Amniotic stem cell (primary cell): ENCODE measurements around the gene PLLP.

Experiments used
- DNase-seq: peaks from one replicate; lab custom pipeline; 2025; lab: John Stamatoyannopoulos, UW

Gene PLLP

DNA sequence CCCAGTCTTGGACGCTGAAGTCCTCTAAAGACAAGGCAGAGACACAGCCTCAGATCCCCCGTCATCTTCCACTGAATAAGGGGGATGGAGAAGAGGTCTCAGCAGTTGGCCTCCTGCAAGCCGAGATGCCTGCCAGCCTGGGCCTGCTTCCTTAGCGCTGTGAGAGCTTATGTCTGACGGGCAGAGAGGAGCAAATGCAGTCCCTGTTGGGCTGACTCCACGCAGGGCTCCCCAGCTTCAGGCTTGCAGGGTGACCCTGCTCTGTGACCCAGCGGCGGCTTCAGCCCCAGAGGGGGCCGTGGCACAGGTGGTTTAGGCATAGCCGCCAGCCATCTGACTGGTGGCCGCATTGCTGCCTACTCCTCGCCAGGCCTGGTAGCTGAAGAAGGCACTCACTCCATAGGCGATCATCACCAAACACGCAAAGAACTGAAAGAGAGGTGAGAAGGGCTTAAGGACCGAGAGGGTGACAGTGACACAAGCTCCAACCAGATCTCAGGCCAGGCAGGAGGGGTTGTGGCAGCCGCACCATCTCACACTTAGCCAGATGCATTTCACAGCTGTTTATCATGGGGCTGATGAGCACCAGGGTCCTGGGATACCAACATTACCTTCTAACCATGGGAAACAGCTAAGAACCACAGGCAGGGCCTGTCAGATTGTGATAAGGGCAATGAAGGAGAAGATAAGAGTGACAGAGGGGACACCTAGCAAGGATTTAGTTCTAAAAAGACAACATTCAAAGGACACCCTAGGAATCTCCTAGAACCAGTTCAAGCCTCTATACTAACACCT, 27.7 kb downstream of the PLLP start:
- DNase-seq = no peak

DNA sequence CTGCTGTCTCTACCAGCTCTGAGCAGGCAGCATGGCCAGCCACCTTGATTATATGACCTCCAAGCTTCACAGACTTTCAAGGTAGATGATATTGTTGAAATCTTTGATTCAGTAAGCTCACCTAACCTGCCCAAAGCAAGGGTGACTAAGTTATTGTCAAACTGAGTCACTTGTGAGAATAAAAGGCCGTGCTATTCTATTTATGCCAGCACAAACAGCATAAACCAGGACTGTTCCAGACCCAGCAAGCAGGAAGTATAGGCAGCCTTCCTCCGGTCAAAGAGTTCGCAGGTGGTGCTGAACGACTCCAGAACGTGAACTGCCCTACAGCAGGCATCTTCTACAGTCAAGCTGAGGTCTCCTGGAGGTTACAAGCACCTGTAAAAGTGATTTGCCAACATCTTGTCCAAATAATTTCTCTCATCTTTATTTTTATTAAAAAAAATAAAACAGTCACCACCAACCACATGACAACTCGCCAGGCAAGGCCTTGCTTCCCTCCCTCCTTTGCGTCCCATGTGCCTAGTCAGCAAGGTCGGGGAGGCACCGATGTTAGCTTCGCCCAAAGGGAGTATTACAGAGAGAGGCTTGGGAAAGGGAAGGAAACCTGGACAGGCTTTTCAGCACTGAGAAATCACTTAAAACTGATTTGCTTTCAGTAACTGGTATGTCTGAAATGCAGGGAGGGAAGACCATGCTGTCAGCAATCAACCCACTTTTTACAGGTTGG, 28.6 kb downstream of the PLLP start:
- no peak for DNase-seq

DNA sequence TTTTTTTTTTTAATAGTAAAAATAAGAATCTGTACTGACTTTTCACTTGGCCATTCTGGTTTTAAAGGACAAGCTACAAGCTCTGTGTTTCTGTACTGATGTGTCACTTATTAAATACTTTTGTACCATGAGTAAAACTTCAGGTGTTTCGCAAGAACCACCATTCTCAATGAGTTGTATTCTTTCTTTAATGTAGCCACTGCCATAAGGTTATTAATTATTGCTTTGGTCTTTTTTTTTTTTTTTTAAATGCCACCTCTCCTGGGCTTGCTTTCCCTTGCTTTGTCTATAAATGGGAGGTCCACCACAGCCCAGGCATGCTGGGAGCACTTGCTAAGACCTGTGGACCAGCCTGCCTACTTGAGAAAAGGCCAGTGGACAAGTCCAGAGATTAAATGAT, 31.0 kb downstream of the PLLP start:
- DNase-seq = no peak

DNA sequence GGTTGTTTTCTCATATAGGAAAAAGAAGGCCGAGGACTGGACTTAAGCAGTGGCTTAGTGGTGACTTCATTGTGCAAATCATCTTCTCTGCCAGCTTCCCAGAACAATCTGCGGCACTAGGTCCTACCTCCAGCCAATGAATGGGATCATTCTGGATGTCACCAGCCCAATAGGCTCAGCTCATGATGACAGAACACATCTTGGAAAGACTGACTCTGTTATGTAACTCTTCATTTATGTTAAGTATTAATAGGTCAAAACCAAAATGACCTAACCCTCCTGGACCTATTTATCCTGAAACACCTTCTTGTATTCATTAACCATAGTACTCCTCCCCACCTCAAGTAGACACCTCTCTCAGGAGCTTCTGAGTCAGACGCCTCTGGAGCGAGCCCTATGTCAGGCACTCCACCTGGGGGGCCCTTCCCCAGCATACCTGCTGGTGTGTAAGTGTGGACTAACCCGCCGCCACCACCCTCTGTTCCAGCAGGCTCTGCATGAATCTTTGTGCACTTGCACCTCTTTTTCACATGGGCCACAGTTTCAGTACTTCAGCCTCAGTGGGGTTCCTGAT, 32.2 kb downstream of the PLLP start:
- no peak for DNase-seq

- no peak for DNase-seq
These were observed 33.1 kb downstream of the PLLP start for GRCh38 chr16:57251352-57251751.

- DNase-seq = no peak
These were observed 38.9 kb downstream of the PLLP start for GRCh38 chr16:57245472-57246113.

- DNase-seq = peak; percentile 95
These were observed 39.6 kb downstream of the PLLP start, which contains the start of gene ARL2BP for GRCh38 chr16:57244767-57245471. TSS of gene ARL2BP (plus strand) at chr16:57245259. CDS start at chr16:57245368, 109 bp downstream.

GRCh38 chr16:57244463-57244766, 40.1 kb downstream of the PLLP start:
- DNase-seq = no peak

- DNase-seq = no peak
These were observed 41.8 kb downstream of the PLLP start for GRCh38 chr16:57242650-57243049.

DNA sequence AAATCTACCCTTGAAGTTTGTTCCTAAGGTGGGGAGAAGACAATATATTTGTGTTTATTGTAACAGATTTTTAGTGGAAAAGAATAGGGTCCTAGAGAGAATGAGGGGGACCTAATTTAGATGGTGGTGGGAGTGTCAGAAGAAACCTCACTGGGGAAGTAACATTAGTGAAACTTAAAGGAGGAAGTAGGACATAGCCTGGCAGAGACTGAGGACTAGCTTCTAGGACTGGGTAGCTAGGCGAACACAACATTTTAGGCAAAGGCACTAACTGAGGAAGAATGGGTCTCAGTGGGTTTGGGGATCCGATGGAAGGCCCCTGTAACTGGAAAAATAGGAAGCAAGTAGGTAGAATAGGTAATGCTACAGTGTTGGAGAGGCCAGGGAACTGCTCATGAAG, 43.6 kb downstream of the PLLP start:
- DNase-seq = no peak

- DNase-seq = no peak
These were observed 45.4 kb downstream of the PLLP start for GRCh38 chr16:57239107-57239506.

DNA sequence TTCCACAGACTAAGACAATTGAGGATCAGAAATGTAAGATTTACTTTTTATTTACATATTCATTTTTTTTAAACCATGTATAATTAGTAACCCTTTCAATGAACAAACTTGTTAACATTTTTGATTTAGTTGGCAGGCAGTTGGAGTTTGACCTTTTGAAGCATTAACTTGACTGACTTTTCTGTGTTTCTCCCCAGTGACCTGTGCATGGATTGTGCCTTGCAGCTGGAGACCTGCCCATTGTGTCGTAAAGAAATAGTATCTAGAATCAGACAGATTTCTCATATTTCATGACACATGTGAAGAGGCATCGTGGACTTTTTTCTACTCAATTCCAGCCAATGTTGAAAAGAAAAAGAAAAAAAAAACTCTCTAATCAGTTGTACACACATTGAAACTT, 45.8 kb downstream of the PLLP start:
- no peak for DNase-seq

DNA sequence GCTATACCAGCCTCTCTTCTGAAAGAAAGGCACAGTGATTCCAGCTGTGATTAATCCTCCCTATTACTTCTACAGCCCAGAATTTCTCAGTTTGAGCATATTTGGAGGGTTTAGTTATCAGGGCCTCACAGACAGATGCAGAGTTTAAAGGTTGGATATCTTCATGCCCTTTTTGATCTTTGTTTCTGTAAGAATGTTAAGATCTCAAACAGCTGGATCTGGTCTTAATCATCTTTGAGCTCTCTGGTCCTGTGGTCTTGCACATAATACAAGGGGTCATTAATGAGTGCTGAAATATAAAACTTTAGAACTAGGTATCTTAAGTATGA, 48.5 kb downstream of the PLLP start:
- no peak for DNase-seq

DNA sequence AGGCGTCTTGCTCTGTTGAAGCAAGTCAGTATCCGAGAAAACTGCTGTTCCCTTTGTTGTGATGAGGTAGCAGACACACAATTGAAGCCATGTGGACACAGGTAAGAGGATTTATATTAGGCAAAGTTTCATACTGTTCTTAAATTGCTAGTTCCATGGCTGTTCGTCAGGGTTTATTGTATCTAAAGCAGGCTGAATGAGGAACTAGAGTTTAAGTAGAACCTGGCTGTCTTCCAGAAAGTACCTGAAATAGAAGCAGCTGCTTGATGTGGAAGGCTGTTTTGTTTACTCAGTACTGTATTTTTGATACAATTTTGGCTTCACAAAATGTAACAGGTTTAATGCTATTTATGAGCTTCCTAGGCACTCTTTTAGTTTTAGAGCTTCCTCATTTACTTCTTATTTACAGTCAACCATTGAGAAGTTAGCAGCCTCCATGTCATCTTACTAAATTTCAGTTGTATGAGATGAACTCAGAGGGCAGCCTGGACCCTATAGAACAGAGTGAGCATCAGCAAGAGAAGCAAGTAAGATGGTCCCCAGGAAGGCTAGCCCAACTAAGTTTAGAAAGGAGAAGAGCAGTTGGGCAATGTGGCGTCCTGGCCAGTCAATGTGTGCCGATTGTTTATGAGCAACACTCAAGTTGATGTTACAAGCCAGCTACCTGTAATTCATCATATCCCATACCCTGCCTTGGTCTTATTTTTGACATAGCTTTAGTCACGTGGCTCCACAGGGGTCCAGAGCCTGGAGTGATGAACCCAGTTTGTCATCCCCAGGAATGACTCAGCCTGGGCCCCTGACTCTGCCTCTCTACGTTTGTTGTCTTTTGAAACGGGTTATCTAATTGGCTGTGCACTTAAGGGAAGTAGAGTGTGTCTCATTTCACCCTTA, 49.1 kb downstream of the PLLP start:
- DNase-seq = no peak

- no peak for DNase-seq
These were observed 49.8 kb downstream of the PLLP start for GRCh38 chr16:57234707-57235092.

DNA sequence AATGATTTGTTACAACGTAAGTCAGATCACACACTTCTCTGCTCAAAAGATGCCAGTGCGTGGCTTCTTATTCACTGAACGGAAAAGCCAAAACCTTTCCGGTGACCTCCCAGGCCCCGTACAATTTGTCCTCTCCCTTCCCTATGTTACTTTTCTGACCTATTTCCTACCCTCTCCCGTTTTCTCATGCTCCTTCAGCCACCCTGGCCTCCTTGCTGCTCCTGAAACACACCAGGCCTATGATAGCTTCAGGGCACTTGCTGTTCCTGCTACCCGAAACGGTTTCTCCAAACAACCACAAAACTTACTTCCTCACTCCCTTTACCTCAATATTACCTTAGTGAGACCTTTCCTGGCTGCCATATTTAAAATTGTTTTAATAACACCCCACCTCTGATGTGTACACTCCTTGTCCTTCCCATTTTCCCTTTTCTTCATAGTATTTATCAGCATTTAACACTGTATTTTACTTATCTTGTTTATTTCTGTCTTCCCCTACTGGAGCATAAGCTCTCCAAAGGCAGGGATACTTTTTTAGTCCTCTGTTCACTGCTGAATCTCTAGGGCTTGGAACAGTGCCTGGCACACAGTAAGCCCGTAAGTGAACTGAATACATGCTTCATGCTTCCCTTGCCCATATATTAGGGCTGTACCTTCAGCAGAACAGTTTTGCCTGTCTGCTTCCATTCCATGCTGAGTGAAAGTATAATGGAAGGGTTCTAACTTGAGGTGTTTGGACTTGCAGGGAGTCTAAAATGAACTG, 50.3 kb downstream of the PLLP start:
- no peak for DNase-seq

DNA sequence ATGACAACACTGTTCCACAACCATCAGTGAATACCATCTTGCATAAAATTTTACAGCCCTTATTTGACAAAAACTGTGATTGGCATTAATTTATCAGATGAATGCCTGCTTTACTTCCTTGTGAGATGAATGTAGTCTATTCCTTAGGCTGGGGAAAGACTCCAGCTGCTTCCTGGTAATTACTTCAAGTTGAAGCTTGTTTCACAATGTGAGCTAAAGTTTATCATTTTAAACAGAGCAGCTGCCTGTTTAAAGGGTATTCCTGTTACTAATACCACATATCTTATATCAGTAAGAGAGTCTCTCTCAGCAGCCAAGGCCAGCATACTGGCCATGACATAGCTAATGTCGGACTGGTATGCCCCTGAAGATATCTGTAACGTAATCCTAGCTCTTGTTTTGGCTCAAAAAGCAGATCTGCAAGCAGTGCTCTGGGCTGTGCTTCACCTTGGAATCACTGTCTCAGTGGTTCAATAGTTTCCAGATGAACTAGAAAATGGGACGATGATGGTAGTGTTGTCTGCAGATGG, 52.6 kb downstream of the PLLP start:
- DNase-seq = no peak

DNA sequence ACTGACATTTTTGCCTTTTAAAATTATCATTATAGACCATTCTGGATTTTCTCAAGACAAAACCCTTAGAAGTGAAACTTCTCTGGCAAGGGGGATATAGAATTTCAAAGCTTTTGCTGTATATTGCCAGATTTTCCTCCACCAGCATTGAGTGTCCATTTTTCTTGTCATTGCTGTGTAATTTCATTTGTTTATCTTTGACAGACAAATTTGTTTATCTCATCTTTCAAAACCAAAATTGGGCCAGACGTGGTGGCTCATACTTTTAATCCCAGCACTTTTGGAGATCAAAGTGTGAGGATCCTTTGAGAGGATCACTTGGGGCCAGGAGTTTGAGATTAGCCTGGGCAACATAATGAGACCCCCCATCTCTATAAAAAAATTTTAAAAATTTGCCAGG, 55.4 kb downstream of the PLLP start:
- no peak for DNase-seq

GRCh38 chr16:57226701-57227621, 57.5 kb downstream of the PLLP start:
- DNase-seq = no peak
